ENCODE results near the gene CNKSR3.

CNKSR3 gene

GRCh38 chr6:154412106-154412820 lies 98.2 kb downstream of the CNKSR3 start:
- no peak for TF ChIP-seq CTCF (IDR thresholded peaks at IDR 0.05; ENCODE audit: low read length, missing control alignments)
- no peak for DNase-seq (ENCODE audit: low read depth)

GRCh38 chr6:154411076-154411475 lies 99.4 kb downstream of the CNKSR3 start:
- H3K4me3 ChIP-seq (replicated peaks; ENCODE audit: low read depth, low read length): no peak overlapping the region
- no peak for DNase-seq (ENCODE audit: low read depth)
- no peak for TF ChIP-seq CTCF (IDR thresholded peaks at IDR 0.05; ENCODE audit: low read length, missing control alignments)

More at GRCh38 chr6:154412106-154412820, 98.2 kb downstream of the CNKSR3 start:
- H3K4me3 ChIP-seq (replicated peaks; ENCODE audit: low read depth, low read length): no peak overlapping the region

GRCh38 chr6:154410619-154411072 lies 99.8 kb downstream of the CNKSR3 start:
- TF ChIP-seq CTCF (IDR thresholded peaks at IDR 0.05; ENCODE audit: low read length, missing control alignments): no peak
- H3K4me3 ChIP-seq (replicated peaks; ENCODE audit: low read depth, low read length): no peak overlapping the region
- DNase-seq (ENCODE audit: low read depth): peak; percentile 97

GRCh38 chr6:154408891-154409500 lies 101.5 kb downstream of the CNKSR3 start:
- DNase-seq (ENCODE audit: low read depth): peak; percentile 52
- no peak overlapping the region for H3K4me3 ChIP-seq (replicated peaks; ENCODE audit: low read depth, low read length)
- TF ChIP-seq CTCF (IDR thresholded peaks at IDR 0.05; ENCODE audit: low read length, missing control alignments): peak; percentile 42

- DNase-seq (ENCODE audit: low read depth): no peak
- no peak for TF ChIP-seq CTCF (IDR thresholded peaks at IDR 0.05; ENCODE audit: low read length, missing control alignments)
- H3K4me3 ChIP-seq (replicated peaks; ENCODE audit: low read depth, low read length): no peak overlapping the region
These were observed 103.0 kb downstream of the CNKSR3 start for GRCh38 chr6:154407440-154407839.

GRCh38 chr6:154406869-154407268 lies 103.6 kb downstream of the CNKSR3 start:
- TF ChIP-seq CTCF (IDR thresholded peaks at IDR 0.05; ENCODE audit: low read length, missing control alignments): no peak
- H3K4me3 ChIP-seq (replicated peaks; ENCODE audit: low read depth, low read length): no peak overlapping the region
- no peak for DNase-seq (ENCODE audit: low read depth)
